ENCODE measurements around the gene ZNF189. TPM values are rescaled to one million over a fixed set of nuclear protein-coding genes. Genes with fewer than 3 reads are reported as not detected.

ZNF189 gene
- total RNA-seq, 1 experiment from 2014 or later: 9.9 TPM

GRCh38 chr9:101421653-101422065 is 23.0 kb downstream of the ZNF189 start:
- H3K36me3 ChIP-seq (replicated peaks; ENCODE audit: control insufficient read depth, insufficient read depth, low read length): no peaks in the 10 kb centered on the region
- DNase-seq: no peak
- H3K4me3 ChIP-seq (ENCODE audit: insufficient read depth, low read depth, low read length): no peak overlapping the region
- H3K27me3 ChIP-seq (ENCODE audit: control insufficient read depth, insufficient read depth, low read length): no peaks in the 10 kb centered on the region

GRCh38 chr9:101427358-101427757 is 28.7 kb downstream of the ZNF189 start:
- Histone ChIP-seq H3K27me3 (ENCODE audit: control insufficient read depth, insufficient read depth, low read length) (no peaks in the 10 kb centered on the region), H3K36me3 (replicated peaks; ENCODE audit: control insufficient read depth, insufficient read depth, low read length) (no peaks in the 10 kb centered on the region), H3K4me3 (ENCODE audit: insufficient read depth, low read depth, low read length) (no peak overlapping the region)
- no peak for DNase-seq

GRCh38 chr9:101427957-101428655 is 29.5 kb downstream of the ZNF189 start:
- no peak for DNase-seq

GRCh38 chr9:101428909-101429308 is 30.3 kb downstream of the ZNF189 start:
- H3K27me3 ChIP-seq (ENCODE audit: control insufficient read depth, insufficient read depth, low read length): no peaks in the 10 kb centered on the region
- H3K36me3 ChIP-seq (replicated peaks; ENCODE audit: control insufficient read depth, insufficient read depth, low read length): no peaks in the 10 kb centered on the region
- H3K4me3 ChIP-seq (ENCODE audit: insufficient read depth, low read depth, low read length): no peak overlapping the region
- no peak for DNase-seq

More at GRCh38 chr9:101427957-101428655, 29.5 kb downstream of the ZNF189 start:
- Histone ChIP-seq H3K4me3 (ENCODE audit: insufficient read depth, low read depth, low read length) (no peak overlapping the region), H3K27me3 (ENCODE audit: control insufficient read depth, insufficient read depth, low read length) (no peaks in the 10 kb centered on the region), H3K36me3 (replicated peaks; ENCODE audit: control insufficient read depth, insufficient read depth, low read length) (no peaks in the 10 kb centered on the region)

- no peak for DNase-seq
- Histone ChIP-seq H3K4me3 (ENCODE audit: insufficient read depth, low read depth, low read length) (no peak overlapping the region), H3K36me3 (replicated peaks; ENCODE audit: control insufficient read depth, insufficient read depth, low read length) (no peaks in the 10 kb centered on the region)
Observed at GRCh38 chr9:101429736-101430135, 31.1 kb downstream of the ZNF189 start.

GRCh38 chr9:101432171-101432570 is 33.5 kb downstream of the ZNF189 start:
- H3K27me3 ChIP-seq (ENCODE audit: control insufficient read depth, insufficient read depth, low read length): no peaks in the 10 kb centered on the region
- no peak for DNase-seq
- H3K4me3 ChIP-seq (ENCODE audit: insufficient read depth, low read depth, low read length): no peak overlapping the region
- H3K36me3 ChIP-seq (replicated peaks; ENCODE audit: control insufficient read depth, insufficient read depth, low read length): no peaks in the 10 kb centered on the region

More at GRCh38 chr9:101429736-101430135, 31.1 kb downstream of the ZNF189 start:
- no peaks in the 10 kb centered on the region for H3K27me3 ChIP-seq (ENCODE audit: control insufficient read depth, insufficient read depth, low read length)

- H3K4me3 ChIP-seq (ENCODE audit: insufficient read depth, low read depth, low read length): no peak overlapping the region
- DNase-seq: no peak
- no peaks in the 10 kb centered on the region for H3K27me3 ChIP-seq (ENCODE audit: control insufficient read depth, insufficient read depth, low read length)
- no peaks in the 10 kb centered on the region for H3K36me3 ChIP-seq (replicated peaks; ENCODE audit: control insufficient read depth, insufficient read depth, low read length)
Observed at GRCh38 chr9:101432740-101433139, 34.1 kb downstream of the ZNF189 start.

- Histone ChIP-seq H3K4me3 (ENCODE audit: insufficient read depth, low read depth, low read length) (no peak overlapping the region), H3K36me3 (replicated peaks; ENCODE audit: control insufficient read depth, insufficient read depth, low read length) (no peaks in the 10 kb centered on the region), H3K27me3 (ENCODE audit: control insufficient read depth, insufficient read depth, low read length) (no peaks in the 10 kb centered on the region)
- DNase-seq: no peak
Observed at GRCh38 chr9:101433229-101433628, 34.6 kb downstream of the ZNF189 start.

GRCh38 chr9:101434998-101435397 is 36.3 kb downstream of the ZNF189 start:
- no peak overlapping the region for H3K4me3 ChIP-seq (ENCODE audit: insufficient read depth, low read depth, low read length)
- no peaks in the 10 kb centered on the region for H3K27me3 ChIP-seq (ENCODE audit: control insufficient read depth, insufficient read depth, low read length)
- no peak for DNase-seq
- H3K36me3 ChIP-seq (replicated peaks; ENCODE audit: control insufficient read depth, insufficient read depth, low read length): no peaks in the 10 kb centered on the region

GRCh38 chr9:101435601-101436079 is 37.0 kb downstream of the ZNF189 start, which contains the start of gene ALDOB:
ALDOB (minus strand) TSS chr9:101435774; CDS start chr9:101430887, 4,887 bp downstream.
- no peak within 1 kb of the TSS for H3K4me3 ChIP-seq (ENCODE audit: insufficient read depth, low read depth, low read length)
- H3K36me3 ChIP-seq (replicated peaks; ENCODE audit: control insufficient read depth, insufficient read depth, low read length): no peaks in the 10 kb centered on the region
- no peaks in the 10 kb centered on the region for H3K27me3 ChIP-seq (ENCODE audit: control insufficient read depth, insufficient read depth, low read length)
- no peak for DNase-seq

- Histone ChIP-seq H3K27me3 (ENCODE audit: control insufficient read depth, insufficient read depth, low read length) (no peaks in the 10 kb centered on the region), H3K36me3 (replicated peaks; ENCODE audit: control insufficient read depth, insufficient read depth, low read length) (no peaks in the 10 kb centered on the region), H3K4me3 (ENCODE audit: insufficient read depth, low read depth, low read length) (no peak overlapping the region)
- DNase-seq: no peak
Observed at GRCh38 chr9:101437806-101438232, 39.2 kb downstream of the ZNF189 start.

GRCh38 chr9:101438523-101438922 is 39.9 kb downstream of the ZNF189 start:
- H3K27me3 ChIP-seq (ENCODE audit: control insufficient read depth, insufficient read depth, low read length): no peaks in the 10 kb centered on the region
- no peaks in the 10 kb centered on the region for H3K36me3 ChIP-seq (replicated peaks; ENCODE audit: control insufficient read depth, insufficient read depth, low read length)
- no peak for DNase-seq
- H3K4me3 ChIP-seq (ENCODE audit: insufficient read depth, low read depth, low read length): no peak overlapping the region

- Histone ChIP-seq H3K36me3 (replicated peaks; ENCODE audit: control insufficient read depth, insufficient read depth, low read length) (no peaks in the 10 kb centered on the region), H3K27me3 (ENCODE audit: control insufficient read depth, insufficient read depth, low read length) (no peaks in the 10 kb centered on the region), H3K4me3 (ENCODE audit: insufficient read depth, low read depth, low read length) (no peak overlapping the region)
- DNase-seq: no peak
Observed at GRCh38 chr9:101440714-101441230, 42.1 kb downstream of the ZNF189 start.

GRCh38 chr9:101442318-101442717 is 43.7 kb downstream of the ZNF189 start:
- Histone ChIP-seq H3K4me3 (ENCODE audit: insufficient read depth, low read depth, low read length) (no peak overlapping the region), H3K36me3 (replicated peaks; ENCODE audit: control insufficient read depth, insufficient read depth, low read length) (no peaks in the 10 kb centered on the region), H3K27me3 (ENCODE audit: control insufficient read depth, insufficient read depth, low read length) (no peaks in the 10 kb centered on the region)
- no peak for DNase-seq

GRCh38 chr9:101442736-101443135 is 44.1 kb downstream of the ZNF189 start:
- Histone ChIP-seq H3K27me3 (ENCODE audit: control insufficient read depth, insufficient read depth, low read length) (no peaks in the 10 kb centered on the region), H3K36me3 (replicated peaks; ENCODE audit: control insufficient read depth, insufficient read depth, low read length) (no peaks in the 10 kb centered on the region), H3K4me3 (ENCODE audit: insufficient read depth, low read depth, low read length) (no peak overlapping the region)
- DNase-seq: no peak

Data from H7 (cell line).